Measurements from ENCODE around the gene TTC24.
"Not testable (repeated sequence)": the region's sequence is repeated elsewhere in the genome, so short reads cannot be mapped to it uniquely, and the experiment has no call there.

The TTC24 gene

DNA sequence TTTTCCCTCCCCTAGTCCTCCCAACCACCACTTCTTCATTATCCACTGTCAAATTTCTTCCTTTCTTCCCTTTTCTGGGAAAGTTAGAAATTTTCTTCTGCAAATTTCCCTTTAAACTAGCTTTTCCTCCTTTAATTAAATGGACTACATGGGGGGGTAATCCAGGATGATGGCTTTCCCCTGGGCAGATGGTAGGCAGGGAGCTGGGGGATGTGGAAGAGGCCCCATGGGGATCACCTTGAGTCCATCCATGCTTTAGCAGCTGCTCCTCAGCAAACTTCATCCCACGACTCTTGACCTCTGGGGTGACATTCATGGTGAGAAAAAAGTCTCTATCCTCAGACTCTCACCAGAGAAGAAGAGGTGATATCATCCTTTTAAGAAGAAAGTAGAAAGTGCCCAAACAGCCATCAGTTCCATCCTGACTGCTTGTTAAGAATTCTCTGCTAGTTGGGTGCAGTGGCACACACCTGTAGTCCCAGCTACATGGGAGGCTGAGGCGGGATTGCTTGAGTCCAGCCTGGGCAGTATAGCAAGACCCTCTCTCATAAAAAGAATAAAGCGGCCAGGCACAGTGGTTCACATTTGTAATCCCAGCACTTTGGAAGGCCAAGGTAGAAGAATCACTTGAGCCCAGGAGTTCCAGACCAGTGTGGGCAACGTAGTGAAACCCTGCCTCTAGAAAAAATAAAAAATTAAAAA lies 19.4 kb downstream of the TTC24 start:
- Mint-ChIP-seq H3K4me3 (no peak overlapping the region), H3K36me3 (ENCODE audit: low read depth) (peaks cover 34% of the 10 kb centered on the region), H3K9me3 (no peaks in the 10 kb centered on the region), H3K4me1 (ENCODE audit: low read depth) (peaks cover 25% of the 10 kb centered on the region), H3K27me3 (ENCODE audit: low read depth) (no peaks in the 10 kb centered on the region), H3K27ac (no peak overlapping the region)

DNA sequence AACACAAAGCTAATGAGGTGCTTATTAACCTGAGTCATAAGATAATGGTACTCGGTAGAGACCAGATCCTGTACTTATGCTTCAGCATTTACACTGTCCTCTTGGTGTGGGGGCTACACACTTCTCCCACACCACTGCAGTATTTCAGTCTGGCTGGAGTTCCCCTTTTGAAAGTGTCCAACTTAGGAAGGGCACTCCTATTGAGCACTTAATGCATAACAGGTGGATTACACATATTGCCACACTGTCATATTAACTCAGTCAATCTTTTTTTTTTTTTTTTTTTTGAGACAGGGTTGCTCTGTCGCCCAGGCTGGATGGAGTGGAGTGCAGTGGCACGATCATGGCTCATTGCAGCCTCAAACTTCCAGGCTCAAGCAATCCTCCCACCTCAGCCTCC lies 20.3 kb downstream of the TTC24 start:
- Mint-ChIP-seq H3K27me3 (ENCODE audit: low read depth) (no peaks in the 10 kb centered on the region), H3K36me3 (ENCODE audit: low read depth) (peaks cover 31% of the 10 kb centered on the region), H3K4me1 (ENCODE audit: low read depth) (peaks cover 25% of the 10 kb centered on the region), H3K27ac (no peak overlapping the region), H3K9me3 (no peaks in the 10 kb centered on the region), H3K4me3 (peak overlapping the region; percentile 99)

DNA sequence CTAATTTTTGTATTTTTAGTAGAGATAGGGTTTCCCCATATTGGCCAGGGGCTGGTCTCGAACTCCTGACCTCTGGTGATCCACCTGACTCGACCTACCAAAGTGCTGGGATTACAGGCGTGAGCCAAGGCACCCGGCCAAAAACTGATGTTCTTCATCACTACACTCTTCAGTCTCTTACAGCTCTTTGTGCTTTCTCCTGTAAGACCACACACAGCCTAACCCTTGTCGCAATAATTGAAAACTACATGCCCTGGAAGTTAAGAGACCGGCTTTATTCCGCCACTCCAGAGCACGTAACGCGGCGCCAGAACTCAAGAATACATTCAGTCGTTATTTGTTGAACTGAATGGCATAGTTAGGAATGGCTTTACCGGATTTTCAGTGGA lies 21.2 kb downstream of the TTC24 start:
- peak overlapping the region; percentile 94 for H3K27ac Mint-ChIP-seq
- peaks cover 23% of the 10 kb centered on the region for H3K36me3 Mint-ChIP-seq (ENCODE audit: low read depth)
- no peaks in the 10 kb centered on the region for H3K27me3 Mint-ChIP-seq (ENCODE audit: low read depth)
- peak overlapping the region; percentile 99 for H3K4me3 Mint-ChIP-seq
- no peaks in the 10 kb centered on the region for H3K9me3 Mint-ChIP-seq
- peaks cover 19% of the 10 kb centered on the region for H3K4me1 Mint-ChIP-seq (ENCODE audit: low read depth)

DNA sequence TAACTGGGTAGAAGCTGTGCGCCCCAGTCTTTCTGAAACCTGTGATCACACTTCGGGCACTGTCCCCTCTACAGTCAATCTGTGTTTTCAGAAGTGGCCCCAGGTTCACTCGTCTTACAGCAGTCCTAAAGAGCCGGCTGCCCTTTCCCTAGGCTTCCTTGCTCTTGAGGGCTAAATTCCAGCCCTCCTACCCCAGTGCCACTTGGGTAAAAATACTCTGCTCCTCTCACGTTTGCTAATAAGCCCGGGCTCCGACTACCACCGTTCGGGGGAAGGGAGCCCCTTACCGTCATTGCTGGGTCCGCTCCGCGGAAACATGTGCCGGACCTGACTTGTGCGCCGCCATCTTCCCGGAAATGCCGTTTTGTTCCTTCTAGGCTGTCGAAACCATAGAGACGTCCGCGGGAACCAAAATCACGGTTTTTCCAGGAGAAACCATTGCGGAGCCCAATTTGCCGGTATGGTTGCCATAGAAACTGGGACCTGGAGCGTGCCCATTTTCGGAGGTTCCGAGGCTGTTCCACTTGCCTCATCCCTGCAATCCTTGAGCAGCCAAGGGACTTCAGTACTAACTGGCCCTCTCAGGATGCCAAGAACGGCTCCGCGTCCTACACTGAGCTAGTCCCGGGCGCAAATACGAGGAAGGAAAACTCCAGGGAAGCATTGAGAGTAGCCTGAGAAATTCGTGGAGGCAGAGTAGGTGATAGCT lies 21.8 kb downstream of the TTC24 start, which contains the start of gene GPATCH4:
GPATCH4 (minus strand) TSS at position 358 of the 709 bp plus-strand sequence.
- Mint-ChIP-seq H3K27me3 (ENCODE audit: low read depth) (no peaks in the 10 kb centered on the region), H3K27ac (peak within 1 kb of the TSS; percentile 94), H3K4me1 (ENCODE audit: low read depth) (peaks cover 19% of the 10 kb centered on the region), H3K4me3 (peak within 1 kb of the TSS; percentile 99), H3K9me3 (no peaks in the 10 kb centered on the region), H3K36me3 (ENCODE audit: low read depth) (peaks cover 18% of the 10 kb centered on the region)

DNA sequence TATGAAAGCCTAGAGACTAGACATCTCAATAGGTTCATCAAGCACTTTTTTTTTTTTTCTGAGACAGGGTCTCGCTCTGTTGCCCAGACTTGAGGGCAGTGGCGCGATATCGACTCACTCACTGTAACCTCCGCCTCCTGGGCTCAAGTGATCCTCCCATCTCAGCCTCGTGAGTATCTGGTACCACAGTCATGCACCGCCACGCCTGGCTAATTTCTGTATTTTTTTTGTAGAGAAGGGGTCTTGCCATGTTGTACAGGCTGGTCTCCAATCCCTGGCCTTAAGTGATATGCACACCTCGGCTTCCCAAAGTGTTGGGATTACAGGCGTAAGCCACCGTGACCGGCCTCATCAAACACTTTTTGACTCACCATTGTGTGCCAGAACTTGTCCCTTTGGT lies 22.4 kb downstream of the TTC24 start:
- peak overlapping the region; percentile 99 for H3K4me3 Mint-ChIP-seq
- H3K27me3 Mint-ChIP-seq (ENCODE audit: low read depth): peaks cover 2% of the 10 kb centered on the region
- no peaks in the 10 kb centered on the region for H3K9me3 Mint-ChIP-seq
- peaks cover 19% of the 10 kb centered on the region for H3K4me1 Mint-ChIP-seq (ENCODE audit: low read depth)
- H3K36me3 Mint-ChIP-seq (ENCODE audit: low read depth): peaks cover 14% of the 10 kb centered on the region
- no peak overlapping the region for H3K27ac Mint-ChIP-seq

DNA sequence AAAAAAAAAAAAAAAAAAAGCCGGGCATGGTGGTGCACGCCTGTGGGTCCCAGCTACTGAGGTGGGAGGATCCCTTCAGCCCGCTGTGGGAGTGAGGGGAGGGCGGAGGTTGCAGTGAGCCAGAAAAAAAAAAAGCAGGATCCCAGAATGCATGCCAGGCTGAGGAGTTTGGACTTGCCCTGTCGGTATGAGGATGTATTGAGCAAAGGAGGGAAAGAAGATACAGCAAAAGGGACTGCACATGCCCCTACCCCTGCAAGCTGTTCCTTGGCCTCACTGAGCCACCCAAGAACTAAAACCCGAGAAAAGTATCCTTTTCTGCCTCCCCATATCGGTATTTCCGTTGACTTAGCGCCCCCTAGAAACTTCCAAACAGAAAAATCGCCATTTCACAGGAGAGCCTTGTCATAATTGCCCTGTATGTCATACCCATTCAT lies 23.1 kb downstream of the TTC24 start:
- no peak overlapping the region for H3K27ac Mint-ChIP-seq
- no peaks in the 10 kb centered on the region for H3K9me3 Mint-ChIP-seq
- peak overlapping the region; percentile 55 for H3K4me3 Mint-ChIP-seq
- H3K36me3 Mint-ChIP-seq (ENCODE audit: low read depth): peaks cover 10% of the 10 kb centered on the region
- peaks cover 5% of the 10 kb centered on the region for H3K27me3 Mint-ChIP-seq (ENCODE audit: low read depth)
- peaks cover 19% of the 10 kb centered on the region for H3K4me1 Mint-ChIP-seq (ENCODE audit: low read depth)

DNA sequence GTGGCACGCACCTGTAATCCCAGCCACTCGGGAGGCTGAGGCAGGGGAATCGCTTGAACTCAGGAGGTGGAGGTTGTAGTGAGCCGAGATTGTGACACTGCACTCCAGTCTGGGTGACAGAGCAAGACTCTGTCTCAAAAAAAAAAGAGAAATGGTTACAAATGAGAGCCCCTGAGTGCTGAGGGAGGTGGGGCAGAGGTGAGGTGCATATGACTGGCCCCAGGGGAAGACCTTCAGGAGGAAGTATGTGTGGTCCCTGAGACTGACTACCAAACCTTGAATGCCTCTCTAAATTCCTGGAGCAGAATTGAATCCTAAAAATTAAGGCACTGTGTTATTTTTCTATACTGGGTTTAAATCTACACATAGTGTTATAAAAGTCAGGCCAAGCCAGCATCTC lies 27.8 kb downstream of the TTC24 start:
- H3K27ac Mint-ChIP-seq; H3K9me3 Mint-ChIP-seq; H3K4me3 Mint-ChIP-seq; H3K36me3 Mint-ChIP-seq (ENCODE audit: low read depth): not testable (repeated sequence)
- Mint-ChIP-seq H3K4me1 (ENCODE audit: low read depth) (peaks cover 14% of the 10 kb centered on the region), H3K27me3 (ENCODE audit: low read depth) (peaks cover 23% of the 10 kb centered on the region)

DNA sequence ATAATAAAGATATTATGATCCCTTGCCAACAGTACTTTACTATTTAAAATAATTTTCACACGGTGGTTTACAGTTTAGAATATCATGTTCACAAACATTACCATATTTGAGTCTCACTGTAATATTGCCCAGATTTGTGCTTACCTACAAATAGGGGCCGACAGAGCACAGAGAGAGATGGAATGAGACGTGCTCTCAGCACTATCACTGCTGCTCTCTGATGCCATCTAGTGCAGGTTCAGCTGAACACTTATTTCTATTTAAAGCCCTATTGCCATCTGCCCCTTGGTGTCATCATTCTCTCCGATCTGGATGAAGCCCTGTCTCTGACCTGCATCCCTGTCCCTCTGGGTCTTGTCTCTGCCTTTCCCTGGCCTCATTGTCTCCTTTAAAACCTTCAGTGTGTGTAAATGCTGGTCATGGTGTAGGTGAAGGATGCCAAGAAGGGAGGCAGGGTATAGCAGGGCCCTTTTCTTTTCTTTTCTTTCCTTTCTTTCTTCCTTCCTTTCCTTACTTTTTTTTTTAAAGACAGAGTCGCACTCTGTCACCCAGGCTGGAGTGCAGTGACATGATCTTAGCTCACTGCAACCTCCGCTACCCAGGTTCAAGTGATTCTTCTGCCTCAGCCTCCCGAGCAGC lies 28.6 kb downstream of the TTC24 start:
- Mint-ChIP-seq H3K4me1 (ENCODE audit: low read depth) (peaks cover 9% of the 10 kb centered on the region), H3K27ac (no peak overlapping the region), H3K27me3 (ENCODE audit: low read depth) (peaks cover 28% of the 10 kb centered on the region), H3K9me3 (no peaks in the 10 kb centered on the region), H3K36me3 (ENCODE audit: low read depth) (no peaks in the 10 kb centered on the region), H3K4me3 (no peak overlapping the region)

DNA sequence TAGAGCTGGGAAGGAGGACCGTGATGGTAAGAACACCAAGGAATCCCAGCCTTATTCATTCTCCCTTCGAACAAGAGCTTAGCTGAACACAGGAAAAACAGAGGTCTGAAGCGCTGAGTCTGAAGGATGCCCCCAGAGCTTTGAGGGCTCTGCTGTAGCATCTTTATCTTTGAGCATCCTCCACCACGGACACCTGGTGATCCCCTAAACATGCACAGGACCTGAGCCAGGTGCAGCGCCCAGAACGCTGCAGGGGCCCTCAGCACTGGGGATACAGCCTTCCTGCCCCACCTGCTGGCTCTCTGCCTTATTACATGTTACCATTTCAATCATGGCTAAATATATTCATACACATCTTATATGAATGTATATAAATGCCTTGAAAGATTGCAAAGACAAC lies 29.5 kb downstream of the TTC24 start:
- Mint-ChIP-seq H3K9me3 (no peaks in the 10 kb centered on the region), H3K27ac (no peak overlapping the region), H3K4me1 (ENCODE audit: low read depth) (peaks cover 9% of the 10 kb centered on the region), H3K4me3 (no peak overlapping the region), H3K36me3 (ENCODE audit: low read depth) (no peaks in the 10 kb centered on the region), H3K27me3 (ENCODE audit: low read depth) (peaks cover 31% of the 10 kb centered on the region)

DNA sequence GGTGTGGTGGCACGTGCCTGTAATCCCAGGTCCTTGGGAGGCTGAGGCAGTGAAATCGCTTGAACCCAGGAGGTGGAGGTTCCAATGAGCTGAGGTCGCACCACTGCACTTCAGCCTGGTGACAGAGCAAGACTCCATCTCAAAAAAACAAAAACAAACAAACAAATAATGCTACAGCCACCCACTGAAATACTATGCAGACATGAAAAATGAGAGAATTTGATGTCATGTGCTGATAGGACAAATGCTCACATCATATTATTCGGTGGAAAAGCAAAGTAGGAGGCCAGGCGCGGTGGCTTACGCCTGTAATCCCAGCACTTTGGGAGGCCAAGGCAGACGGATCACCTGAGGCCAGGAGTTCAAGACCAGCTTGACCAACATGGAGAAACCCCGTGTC lies 30.5 kb downstream of the TTC24 start:
- H3K4me1 Mint-ChIP-seq (ENCODE audit: low read depth): not testable (repeated sequence)
- H3K27me3 Mint-ChIP-seq (ENCODE audit: low read depth): peaks cover 42% of the 10 kb centered on the region

DNA sequence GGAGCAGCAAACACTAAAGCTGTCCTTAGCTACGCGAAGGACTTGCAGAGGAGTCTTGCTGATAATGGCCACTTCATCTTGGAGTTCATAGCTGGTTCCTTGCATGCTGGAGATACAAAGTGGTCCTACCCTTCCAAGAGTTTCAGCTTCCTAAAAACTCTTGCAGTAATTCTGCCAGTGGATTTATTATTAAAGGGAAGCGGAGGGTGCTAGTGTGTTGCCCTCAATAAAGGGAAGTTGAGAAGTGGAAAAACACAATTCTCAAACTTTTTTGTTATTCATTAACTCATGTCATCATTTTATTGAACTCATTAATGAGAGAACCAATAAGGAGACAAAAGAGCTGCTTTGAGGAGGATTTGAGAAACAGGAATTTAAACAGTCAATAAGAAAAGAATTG lies 33.1 kb downstream of the TTC24 start:
- H3K27ac Mint-ChIP-seq: no peak overlapping the region
- H3K4me3 Mint-ChIP-seq: no peak overlapping the region
- no peaks in the 10 kb centered on the region for H3K9me3 Mint-ChIP-seq
- peaks cover 9% of the 10 kb centered on the region for H3K4me1 Mint-ChIP-seq (ENCODE audit: low read depth)
- peaks cover 55% of the 10 kb centered on the region for H3K27me3 Mint-ChIP-seq (ENCODE audit: low read depth)
- H3K36me3 Mint-ChIP-seq (ENCODE audit: low read depth): no peaks in the 10 kb centered on the region

More for the DNA sequence above, 30.5 kb downstream of the TTC24 start:
- H3K36me3 Mint-ChIP-seq (ENCODE audit: low read depth); H3K9me3 Mint-ChIP-seq; H3K4me3 Mint-ChIP-seq; H3K27ac Mint-ChIP-seq: not testable (repeated sequence)

DNA sequence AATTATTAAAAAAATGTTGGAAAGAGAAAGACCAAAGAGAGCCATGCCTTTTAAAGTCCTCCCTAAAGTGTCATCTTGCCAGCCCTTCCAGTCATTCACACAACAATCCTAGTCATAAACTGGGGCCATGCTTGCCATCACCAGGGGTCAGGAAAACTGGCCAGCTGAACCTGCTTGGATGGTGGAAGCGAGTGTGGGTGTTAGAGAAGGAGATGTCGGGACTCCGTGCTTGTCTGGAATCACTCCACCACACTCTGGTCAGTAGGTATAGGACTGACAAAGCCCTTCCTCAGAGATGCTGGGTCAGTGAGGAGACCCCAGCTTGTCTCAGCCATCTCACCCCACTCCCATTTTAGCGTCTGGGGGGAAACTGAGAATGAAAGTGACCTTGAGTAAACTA lies 36.4 kb downstream of the TTC24 start:
- Mint-ChIP-seq H3K9me3 (no peaks in the 10 kb centered on the region), H3K4me1 (ENCODE audit: low read depth) (peaks cover 3% of the 10 kb centered on the region), H3K27ac (no peak overlapping the region), H3K36me3 (ENCODE audit: low read depth) (no peaks in the 10 kb centered on the region), H3K4me3 (no peak overlapping the region), H3K27me3 (ENCODE audit: low read depth) (peaks cover 70% of the 10 kb centered on the region)

DNA sequence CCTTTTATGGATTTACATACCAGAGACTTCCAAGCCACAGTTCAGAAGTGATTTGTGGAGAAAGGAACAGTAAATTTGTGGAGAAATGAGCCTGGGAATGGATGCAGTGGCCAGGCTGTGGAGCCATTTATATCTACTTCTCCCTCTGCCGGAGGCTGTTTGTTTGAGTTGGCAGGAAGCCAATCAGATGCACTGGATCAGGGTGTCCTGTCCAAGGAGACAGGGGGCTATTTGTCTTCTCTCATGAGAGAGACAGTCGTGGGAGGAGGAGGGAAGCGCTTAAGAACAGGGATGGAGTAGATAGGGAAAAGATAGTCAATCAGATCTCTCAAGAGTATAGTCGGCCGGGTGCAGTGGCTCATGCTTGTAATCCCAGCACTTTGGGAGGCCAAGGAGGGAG lies 36.9 kb downstream of the TTC24 start:
- Mint-ChIP-seq H3K27me3 (ENCODE audit: low read depth) (peaks cover 72% of the 10 kb centered on the region), H3K27ac (no peak overlapping the region), H3K4me1 (ENCODE audit: low read depth) (peaks cover 3% of the 10 kb centered on the region), H3K9me3 (no peaks in the 10 kb centered on the region), H3K36me3 (ENCODE audit: low read depth) (no peaks in the 10 kb centered on the region), H3K4me3 (no peak overlapping the region)

DNA sequence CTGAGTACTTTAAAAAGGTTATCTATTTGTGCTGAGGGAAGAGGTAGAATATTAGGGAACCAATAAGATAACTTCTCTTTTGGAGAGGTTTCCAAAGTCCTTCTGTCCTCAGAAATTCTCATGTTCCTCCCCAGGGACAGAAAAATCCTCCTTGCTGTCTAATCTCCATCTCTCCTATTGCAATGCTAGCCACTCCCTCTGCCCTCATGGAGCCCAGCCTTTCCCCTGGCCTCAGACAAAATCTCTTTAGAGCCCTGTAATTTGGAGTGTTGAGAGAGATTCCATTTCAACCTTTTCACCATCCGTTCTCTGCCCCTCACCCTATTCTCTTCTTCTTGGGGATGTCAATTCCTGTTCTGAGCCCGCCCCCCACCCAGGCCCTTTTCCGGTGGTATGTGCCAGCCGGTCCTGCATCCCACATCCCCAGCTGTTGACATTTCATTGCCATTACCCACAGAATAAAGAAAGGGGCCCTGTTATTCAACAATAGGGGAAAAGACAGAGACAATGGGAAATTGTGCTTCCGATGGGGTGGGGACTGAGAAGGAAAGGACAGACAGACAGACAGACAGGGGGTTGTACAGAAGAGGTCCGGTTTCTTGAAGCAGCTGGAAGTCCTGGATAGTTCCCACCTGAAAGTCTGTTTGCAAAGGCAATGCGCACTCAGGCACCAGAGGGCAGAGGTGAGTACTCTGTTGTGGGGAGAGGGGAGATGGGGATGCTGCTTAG lies 39.5 kb downstream of the TTC24 start, which contains the start of gene HAPLN2:
HAPLN2 (plus strand) TSS at position 563 of the 729 bp plus-strand sequence. CDS start 4,076 bp downstream, outside the sequence.
- Mint-ChIP-seq H3K27me3 (ENCODE audit: low read depth) (peaks cover 80% of the 10 kb centered on the region), H3K4me3 (no peak within 1 kb of the TSS), H3K4me1 (ENCODE audit: low read depth) (peaks cover 3% of the 10 kb centered on the region), H3K36me3 (ENCODE audit: low read depth) (peaks cover 1% of the 10 kb centered on the region), H3K27ac (no peak within 1 kb of the TSS), H3K9me3 (no peaks in the 10 kb centered on the region)

Data from T-helper 1 cell treated with Interleukin-12 subunit alpha and Interleukin-12 subunit beta and Interleukin-4 antibody, amounts not matched to agents 30 μg/mL and 1 μg/mL, for 36 hours (primary cell).